GM18870 (cell line): ENCODE measurements around the gene PTGIS.

Experiments
- ATAC-seq: cut with Tn5 transposase; IDR thresholded peaks from one replicate; pipeline ENCODE4 v1.9.1; 2021; ENCODE audit warnings: moderate library complexity; ENCODE audit not compliant: unreplicated experiment

PTGIS gene

DNA sequence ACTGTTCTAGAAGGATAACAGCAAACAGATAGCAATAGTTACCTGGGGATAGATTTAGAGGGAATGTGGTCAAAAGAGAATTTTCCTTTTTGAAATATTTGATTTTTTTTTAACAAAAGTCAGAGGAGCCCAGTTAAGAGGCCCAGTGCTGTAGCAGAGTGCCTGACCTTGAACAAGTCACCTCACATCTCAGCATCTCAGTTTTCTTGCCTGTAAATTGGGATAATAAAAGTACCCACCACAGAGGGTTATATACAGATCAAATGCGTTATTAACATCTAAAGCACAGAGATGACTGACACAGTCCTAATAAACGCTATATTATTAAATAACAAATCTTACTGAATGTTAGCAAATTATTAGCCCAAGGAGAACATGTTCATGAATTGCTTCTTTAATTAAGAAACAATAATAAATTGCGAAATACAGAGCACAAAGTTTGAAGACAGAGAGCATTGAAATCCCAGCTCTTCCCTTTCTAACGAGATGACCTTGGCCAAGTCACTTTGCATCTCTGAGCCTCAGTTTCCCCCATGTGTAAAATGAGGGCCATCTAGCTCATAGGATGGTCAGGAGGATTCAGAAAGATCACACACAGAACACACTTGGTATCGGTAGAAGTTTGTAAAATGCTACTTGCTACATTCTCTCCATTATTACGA is 35.5 kb downstream of the PTGIS start:
- ATAC-seq: no peak

DNA sequence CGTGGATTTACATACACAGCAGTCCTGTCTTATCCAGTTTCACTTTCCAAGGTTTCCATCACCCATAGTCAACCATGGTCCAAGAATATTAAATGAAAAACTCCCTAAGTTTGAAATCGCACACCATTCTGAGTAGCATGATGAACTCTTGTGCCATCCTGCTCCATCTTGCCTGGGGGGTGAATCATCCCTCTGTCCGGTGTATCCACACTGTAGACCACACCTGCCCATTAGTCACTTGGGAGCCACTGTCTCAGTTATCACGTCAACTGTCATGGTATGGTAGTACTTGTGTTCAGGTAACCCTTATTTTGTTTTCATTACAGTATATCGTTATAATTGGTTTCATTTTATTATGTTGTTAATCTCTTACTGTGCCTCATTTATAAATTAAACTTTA is 38.5 kb downstream of the PTGIS start:
- no peak for ATAC-seq

GRCh38 chr20:49526568-49526967 is 41.4 kb downstream of the PTGIS start:
- no peak for ATAC-seq

GRCh38 chr20:49526056-49526455 is 41.9 kb downstream of the PTGIS start:
- no peak for ATAC-seq

GRCh38 chr20:49523767-49524360 is 44.1 kb downstream of the PTGIS start:
- no peak for ATAC-seq

DNA sequence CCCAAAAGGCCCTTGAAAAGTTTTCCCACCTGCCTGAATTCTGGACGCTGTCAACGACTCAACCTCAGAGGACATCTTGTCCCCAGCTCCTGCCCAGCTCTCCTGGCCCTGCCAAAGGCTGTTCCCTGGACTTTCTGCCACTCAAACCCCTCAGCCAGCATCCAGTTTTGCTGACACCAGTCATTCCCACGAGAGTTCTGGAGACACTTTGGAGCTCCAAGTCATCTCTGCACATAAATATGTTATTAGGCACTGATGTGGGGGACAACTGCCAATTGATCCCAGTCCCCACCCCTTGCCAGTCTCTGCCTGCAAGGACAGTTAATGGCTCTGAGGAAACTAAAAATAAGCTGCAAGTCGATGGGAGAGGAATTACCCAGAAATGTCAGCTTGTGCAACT is 46.6 kb downstream of the PTGIS start:
- no peak for ATAC-seq

GRCh38 chr20:49519777-49520359 is 48.1 kb downstream of the PTGIS start:
- no peak for ATAC-seq

- no peak for ATAC-seq
Observed at GRCh38 chr20:49519212-49519712, 48.7 kb downstream of the PTGIS start.

GRCh38 chr20:49518576-49518975 is 49.4 kb downstream of the PTGIS start:
- no peak for ATAC-seq

- no peak for ATAC-seq
Observed at GRCh38 chr20:49517805-49518100, 50.2 kb downstream of the PTGIS start.

GRCh38 chr20:49516916-49517804 is 50.8 kb downstream of the PTGIS start:
- ATAC-seq: no peak

- ATAC-seq: no peak
Observed at GRCh38 chr20:49515586-49515985, 52.4 kb downstream of the PTGIS start.

DNA sequence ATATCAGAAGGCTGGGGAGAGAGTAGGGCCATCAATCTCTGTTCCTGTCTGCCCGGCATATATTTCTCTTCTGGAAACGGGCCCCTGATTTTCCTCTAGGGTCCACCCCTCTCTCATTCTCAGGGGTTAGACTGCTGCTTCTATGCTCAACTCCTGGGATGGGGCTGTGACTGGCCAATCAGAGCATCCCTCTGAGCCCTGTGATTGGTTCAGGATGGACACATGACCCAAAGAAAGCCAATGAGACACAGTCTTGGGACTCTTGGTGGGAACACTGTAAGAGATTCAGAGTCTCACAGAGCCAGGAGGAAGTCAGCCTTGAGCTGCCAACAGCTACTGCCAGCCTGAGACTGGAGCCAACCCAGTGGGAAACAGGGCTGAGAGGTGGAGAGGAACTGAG is 54.4 kb downstream of the PTGIS start:
- ATAC-seq: no peak

DNA sequence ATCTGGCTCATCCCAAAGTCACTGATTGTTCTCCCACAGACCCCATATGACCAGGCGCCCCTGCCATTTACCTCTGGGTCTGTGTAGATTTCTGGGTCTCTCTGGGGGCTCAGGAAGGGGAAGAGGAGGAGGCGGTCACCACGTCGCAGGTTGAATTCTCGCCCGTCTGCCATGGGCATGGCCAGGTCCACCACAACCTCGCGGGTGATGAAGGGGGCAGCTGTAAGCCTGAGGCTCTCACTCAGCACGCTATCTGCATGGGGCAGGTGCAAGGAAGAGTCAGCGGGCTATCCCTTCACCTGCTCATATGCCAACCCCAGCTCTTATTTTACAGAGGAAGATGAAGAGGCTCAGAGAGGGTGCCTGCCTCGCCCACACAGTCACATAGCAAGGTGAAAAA is 54.9 kb downstream of the PTGIS start:
- ATAC-seq: no peak

DNA sequence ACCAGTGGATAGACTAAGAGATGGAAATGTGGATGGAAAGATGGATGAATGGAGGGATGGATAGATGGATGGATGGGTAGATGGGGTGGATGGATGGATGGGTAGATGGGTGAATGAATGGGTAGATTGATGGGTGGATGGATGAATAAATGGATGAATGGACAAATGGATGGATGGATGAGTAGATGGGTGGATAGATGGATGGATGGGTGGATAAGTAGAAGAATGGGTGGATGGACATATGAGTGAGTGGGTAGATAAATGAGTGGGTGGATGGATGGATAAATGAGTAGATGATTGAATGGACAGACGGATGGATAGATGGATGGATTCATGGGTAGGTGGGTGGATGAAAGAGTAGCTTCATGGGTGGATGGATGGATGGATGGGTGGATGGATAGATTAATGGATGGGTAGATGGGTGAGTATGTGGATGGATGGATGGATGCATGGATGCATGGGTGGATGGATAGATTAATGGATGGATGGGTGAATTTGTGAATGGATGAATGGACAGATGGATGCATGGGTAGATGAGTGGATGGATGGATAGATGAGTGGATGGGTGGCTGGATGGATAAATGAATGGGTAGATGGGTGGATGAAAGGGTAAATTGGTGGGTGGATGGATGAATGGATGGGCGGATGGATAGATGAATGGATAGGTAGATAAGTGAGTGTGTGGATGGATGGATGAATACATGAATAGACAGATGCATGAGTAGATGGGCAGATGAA is 56.0 kb downstream of the PTGIS start:
- no peak for ATAC-seq

DNA sequence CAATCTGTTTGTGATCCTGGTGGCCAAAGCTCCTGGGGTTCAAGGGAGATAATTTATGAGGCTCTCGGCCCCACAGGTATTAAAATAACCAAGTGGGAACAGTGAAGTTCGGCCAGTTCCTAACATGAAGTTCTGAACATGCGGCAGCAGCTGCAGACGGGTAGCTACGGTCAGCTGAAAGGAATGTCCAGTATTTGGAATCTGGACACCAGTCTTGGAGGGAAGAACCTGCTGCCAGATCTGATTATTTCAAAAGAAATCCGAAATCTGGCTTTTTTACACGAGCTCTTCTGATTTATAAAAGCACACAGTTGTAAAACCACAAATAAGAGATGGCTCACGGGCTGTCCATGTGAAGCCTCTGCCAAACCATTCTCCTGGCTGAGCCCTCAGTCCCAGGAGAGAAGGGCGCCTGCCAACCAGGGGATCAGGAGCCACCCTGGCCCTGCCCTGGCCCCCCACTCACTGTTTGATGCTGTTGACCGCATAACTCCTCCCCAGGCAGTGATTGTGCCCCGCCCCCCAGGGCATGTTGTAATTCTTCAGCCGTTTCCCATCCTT is 57.3 kb downstream of the PTGIS start:
- ATAC-seq: no peak

- ATAC-seq: no peak
Observed at GRCh38 chr20:49508435-49509199, 59.3 kb downstream of the PTGIS start.

DNA sequence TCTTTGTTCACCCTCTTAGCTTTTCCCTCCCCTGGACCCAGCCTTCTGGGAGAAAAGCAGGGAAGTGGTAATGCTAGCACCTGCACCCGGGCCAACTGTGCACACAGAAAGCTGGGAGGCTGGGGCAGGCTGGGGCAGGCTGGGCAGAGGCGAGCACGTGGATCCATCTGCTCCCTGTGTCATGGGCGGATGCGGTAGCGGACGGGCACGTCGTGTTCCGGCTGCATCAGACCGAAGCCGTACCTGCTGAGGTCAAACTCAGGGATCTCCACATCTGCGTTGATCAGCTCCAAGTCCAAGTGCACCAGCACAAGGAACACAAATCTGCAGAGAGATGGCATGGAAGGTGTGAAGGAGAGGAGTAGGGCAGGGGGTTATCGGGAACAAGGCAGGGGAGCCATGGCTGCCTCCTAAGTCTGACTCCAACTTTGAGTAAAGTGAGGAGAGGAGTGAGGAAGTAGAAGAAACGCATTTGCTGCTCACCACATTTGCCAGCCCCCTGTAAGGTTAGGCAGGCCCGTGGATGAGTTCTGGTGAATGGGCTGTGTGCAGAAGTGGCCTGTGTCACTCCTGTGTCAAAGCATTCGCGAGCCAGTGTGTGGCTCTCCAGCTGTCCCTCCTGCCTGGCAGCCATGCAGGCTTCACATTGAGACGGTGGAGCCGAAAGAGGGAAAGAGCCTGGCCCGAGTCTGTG is 60.0 kb downstream of the PTGIS start:
- no peak for ATAC-seq

DNA sequence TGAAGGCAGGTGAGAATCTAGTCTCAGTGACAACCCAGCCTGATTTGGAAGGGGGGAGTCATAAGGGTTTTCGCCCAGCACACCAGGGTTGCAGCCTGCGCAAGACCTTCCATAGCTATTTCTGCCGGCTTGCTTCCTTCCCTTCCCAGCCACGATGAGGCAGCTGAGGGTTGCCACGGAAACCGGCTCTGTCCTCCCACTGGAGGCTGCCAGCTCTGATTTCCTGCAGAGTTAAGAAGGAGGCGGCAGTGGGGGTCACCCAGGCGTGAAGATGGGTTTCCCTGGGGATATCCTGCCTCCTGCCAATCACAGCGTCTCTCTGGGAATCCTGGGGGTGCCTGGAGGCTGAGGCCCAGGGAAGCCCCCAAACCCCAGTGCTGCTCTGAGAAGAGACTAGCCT is 62.4 kb downstream of the PTGIS start:
- no peak for ATAC-seq
